ACC112 (cell line): ENCODE data around the gene C16orf95.

Experiments
- H2AFZ ChIP-seq: fragments of 200-600 bp; sonication (generic); one replicate; pipeline ENCODE4 v1.6.0; 2017; ENCODE audit warnings: antibody characterized with exemption, low read length; ENCODE audit not compliant: unreplicated experiment
- H3K27ac ChIP-seq: fragments of 200-600 bp; sonication (generic); 2 replicates; pipeline ENCODE4 v1.5.1; 2014; ENCODE audit warnings: low read depth, mild to moderate bottlenecking, antibody characterized with exemption, low read length, moderate library complexity
- H3K27me3 ChIP-seq: fragments of 200-600 bp; sonication (generic); 2 replicates; pipeline ENCODE4 v1.6.1; 2014; ENCODE audit warnings: mild to moderate bottlenecking, antibody characterized with exemption, low read length, moderate library complexity, mixed read lengths; ENCODE audit not compliant: insufficient read depth
- H3K36me3 ChIP-seq: fragments of 200-600 bp; sonication (generic); 2 replicates; pipeline ENCODE4 v1.6.1; 2016; ENCODE audit warnings: mild to moderate bottlenecking, antibody characterized with exemption, low read length, moderate library complexity, mixed read lengths; ENCODE audit not compliant: insufficient read depth
- H3K4me1 ChIP-seq: fragments of 200-600 bp; sonication (generic); one replicate; pipeline ENCODE4 v1.6.1; 2016; ENCODE audit warnings: low read length, mixed read lengths; ENCODE audit not compliant: insufficient read depth, unreplicated experiment, control insufficient read depth
- H3K4me3 ChIP-seq: fragments of 200-600 bp; sonication (generic); 2 replicates; pipeline ENCODE4 v1.5.1; 2014; ENCODE audit warnings: mild to moderate bottlenecking, low read depth, low read length
- H3K79me2 ChIP-seq: fragments of 200-600 bp; sonication (generic); one replicate; pipeline ENCODE4 v1.6.0; 2016; ENCODE audit warnings: low read length; ENCODE audit not compliant: control insufficient read depth, unreplicated experiment, insufficient read depth

Gene C16orf95

DNA sequence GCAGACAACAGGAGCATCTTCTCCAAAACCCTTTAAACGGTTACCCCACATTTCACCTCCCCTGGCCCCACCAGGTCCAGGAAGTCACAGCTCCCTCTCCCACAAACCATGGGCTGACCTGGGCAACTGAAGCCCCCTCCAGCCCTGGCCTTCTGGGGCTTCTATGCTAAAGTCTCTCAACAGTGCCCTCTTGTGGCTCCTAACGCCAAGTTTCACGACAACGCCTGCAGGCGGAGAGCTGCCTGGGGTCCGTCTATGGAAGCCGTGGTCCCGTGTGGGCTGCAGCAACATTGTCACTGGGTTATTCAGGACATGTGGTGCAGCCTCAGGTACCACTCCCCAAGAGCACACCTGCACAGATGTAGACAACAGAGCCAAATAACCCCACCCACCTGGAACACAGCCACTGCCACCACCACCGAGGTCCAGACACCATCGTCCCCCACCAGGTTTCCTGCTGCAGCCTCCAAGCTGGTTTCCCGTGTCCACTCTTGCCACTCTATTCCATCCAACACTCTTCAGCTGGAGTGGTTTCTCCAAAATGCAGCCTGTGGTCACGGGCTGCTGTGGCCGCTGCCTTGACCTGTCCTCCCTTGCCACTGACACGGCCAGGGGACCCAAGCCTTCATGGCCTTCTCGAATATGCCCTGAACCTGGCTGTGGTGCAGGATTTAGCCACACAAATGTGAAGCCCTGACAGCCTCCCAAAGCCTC is 19.1 kb downstream of the C16orf95 start:
- H3K36me3 ChIP-seq: no peaks in the 10 kb centered on the region
- no peak overlapping the region for H2AFZ ChIP-seq
- H3K27ac ChIP-seq: no peak overlapping the region
- no peak overlapping the region for H3K4me3 ChIP-seq
- no peaks in the 10 kb centered on the region for H3K4me1 ChIP-seq
- H3K27me3 ChIP-seq: no peaks in the 10 kb centered on the region
- H3K79me2 ChIP-seq: no peaks in the 10 kb centered on the region

DNA sequence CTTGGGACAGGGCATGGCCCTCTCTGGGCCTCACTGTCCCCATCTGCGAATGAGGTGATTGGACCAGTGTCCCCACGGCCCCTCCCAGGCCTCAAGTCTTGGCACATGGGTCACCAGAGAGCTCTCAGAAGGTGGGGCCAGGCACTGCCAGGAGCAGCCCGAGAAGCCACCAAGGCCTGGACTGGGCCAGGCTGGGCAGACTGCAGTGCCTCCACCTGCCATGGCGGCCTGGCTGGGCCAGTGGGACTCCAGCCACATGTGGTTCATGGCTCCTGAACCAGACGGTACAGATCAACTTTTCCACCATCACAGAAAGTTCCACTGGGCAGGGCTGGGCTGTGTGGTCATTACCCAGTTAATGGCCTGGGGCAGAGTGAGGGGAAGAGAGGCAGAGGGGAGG is 19.8 kb downstream of the C16orf95 start:
- no peak overlapping the region for H3K4me3 ChIP-seq
- no peaks in the 10 kb centered on the region for H3K4me1 ChIP-seq
- H3K36me3 ChIP-seq: no peaks in the 10 kb centered on the region
- H3K27ac ChIP-seq: no peak overlapping the region
- H3K79me2 ChIP-seq: no peaks in the 10 kb centered on the region
- H3K27me3 ChIP-seq: no peaks in the 10 kb centered on the region
- no peak overlapping the region for H2AFZ ChIP-seq

- H3K36me3 ChIP-seq: no peaks in the 10 kb centered on the region
- H2AFZ ChIP-seq: no peak overlapping the region
- H3K79me2 ChIP-seq: no peaks in the 10 kb centered on the region
- no peaks in the 10 kb centered on the region for H3K27me3 ChIP-seq
- H3K4me1 ChIP-seq: no peaks in the 10 kb centered on the region
- H3K4me3 ChIP-seq: no peak overlapping the region
- no peak overlapping the region for H3K27ac ChIP-seq
Measured at GRCh38 chr16:87295661-87296531, 21.3 kb downstream of the C16orf95 start.

GRCh38 chr16:87295259-87295658 is 21.9 kb downstream of the C16orf95 start:
- H2AFZ ChIP-seq: no peak overlapping the region
- H3K27me3 ChIP-seq: no peaks in the 10 kb centered on the region
- no peaks in the 10 kb centered on the region for H3K36me3 ChIP-seq
- H3K4me1 ChIP-seq: no peaks in the 10 kb centered on the region
- no peak overlapping the region for H3K27ac ChIP-seq
- no peak overlapping the region for H3K4me3 ChIP-seq
- H3K79me2 ChIP-seq: no peaks in the 10 kb centered on the region

GRCh38 chr16:87293990-87294389 is 23.2 kb downstream of the C16orf95 start:
- Histone ChIP-seq H3K79me2 (no peaks in the 10 kb centered on the region), H3K36me3 (no peaks in the 10 kb centered on the region), H3K4me3 (no peak overlapping the region), H2AFZ (no peak overlapping the region), H3K4me1 (no peaks in the 10 kb centered on the region), H3K27me3 (no peaks in the 10 kb centered on the region), H3K27ac (no peak overlapping the region)

DNA sequence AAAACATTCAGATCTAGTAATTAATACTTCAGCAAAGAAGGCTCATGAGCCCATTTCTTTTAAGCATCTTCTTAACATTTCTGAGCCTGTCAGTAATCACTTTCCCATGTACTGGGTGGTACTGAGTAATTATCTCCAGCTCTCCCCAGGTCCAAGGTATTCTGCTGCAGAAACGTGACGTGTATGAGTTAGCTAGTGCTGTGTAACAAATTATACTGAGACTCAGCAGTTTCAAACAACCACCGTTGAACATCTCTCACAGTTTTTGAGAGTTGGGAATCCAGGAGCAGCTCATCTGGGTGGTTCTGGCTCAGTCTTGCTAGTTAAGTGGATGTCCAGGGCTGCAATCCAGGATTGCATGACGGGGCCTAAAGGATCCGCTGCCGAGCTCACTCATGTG is 25.2 kb downstream of the C16orf95 start:
- no peaks in the 10 kb centered on the region for H3K36me3 ChIP-seq
- H3K4me1 ChIP-seq: no peaks in the 10 kb centered on the region
- H2AFZ ChIP-seq: no peak overlapping the region
- no peak overlapping the region for H3K27ac ChIP-seq
- no peaks in the 10 kb centered on the region for H3K27me3 ChIP-seq
- no peaks in the 10 kb centered on the region for H3K79me2 ChIP-seq
- no peak overlapping the region for H3K4me3 ChIP-seq

DNA sequence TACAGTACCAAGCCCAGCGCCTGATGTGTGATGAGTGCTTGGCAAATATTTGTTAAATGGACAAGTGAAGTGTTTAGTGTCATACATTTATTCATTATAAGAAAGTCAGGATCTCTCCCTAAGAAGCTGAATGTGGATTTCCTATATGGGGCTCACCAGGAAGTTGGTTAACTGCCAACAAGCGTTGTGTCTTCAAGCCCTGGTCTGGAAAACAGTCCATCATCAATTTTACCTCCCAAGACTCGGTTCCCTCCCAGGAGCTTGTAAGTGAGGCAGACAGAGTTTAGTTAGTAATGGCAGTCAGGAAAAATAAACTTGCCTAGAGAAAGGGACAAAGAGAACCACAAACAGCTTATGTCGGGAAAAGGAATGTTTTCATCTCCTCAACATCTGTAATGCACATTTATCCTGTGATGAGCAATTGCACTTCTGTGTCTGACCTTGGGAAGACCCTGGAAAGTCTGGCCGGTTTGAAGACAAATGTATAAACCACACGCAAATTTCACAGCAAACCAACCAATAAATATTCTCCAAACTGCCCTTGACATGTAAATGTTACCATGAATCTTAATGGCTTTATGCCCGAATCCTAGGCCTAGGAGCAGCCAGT is 28.3 kb downstream of the C16orf95 start:
- no peaks in the 10 kb centered on the region for H3K36me3 ChIP-seq
- no peak overlapping the region for H3K27ac ChIP-seq
- H3K4me1 ChIP-seq: no peaks in the 10 kb centered on the region
- no peak overlapping the region for H3K4me3 ChIP-seq
- H2AFZ ChIP-seq: no peak overlapping the region
- no peaks in the 10 kb centered on the region for H3K27me3 ChIP-seq
- no peaks in the 10 kb centered on the region for H3K79me2 ChIP-seq

GRCh38 chr16:87286839-87287626 is 30.2 kb downstream of the C16orf95 start:
- H3K27me3 ChIP-seq: no peaks in the 10 kb centered on the region
- no peak overlapping the region for H3K27ac ChIP-seq
- no peaks in the 10 kb centered on the region for H3K36me3 ChIP-seq
- no peaks in the 10 kb centered on the region for H3K79me2 ChIP-seq
- no peak overlapping the region for H2AFZ ChIP-seq
- H3K4me1 ChIP-seq: no peaks in the 10 kb centered on the region
- no peak overlapping the region for H3K4me3 ChIP-seq

DNA sequence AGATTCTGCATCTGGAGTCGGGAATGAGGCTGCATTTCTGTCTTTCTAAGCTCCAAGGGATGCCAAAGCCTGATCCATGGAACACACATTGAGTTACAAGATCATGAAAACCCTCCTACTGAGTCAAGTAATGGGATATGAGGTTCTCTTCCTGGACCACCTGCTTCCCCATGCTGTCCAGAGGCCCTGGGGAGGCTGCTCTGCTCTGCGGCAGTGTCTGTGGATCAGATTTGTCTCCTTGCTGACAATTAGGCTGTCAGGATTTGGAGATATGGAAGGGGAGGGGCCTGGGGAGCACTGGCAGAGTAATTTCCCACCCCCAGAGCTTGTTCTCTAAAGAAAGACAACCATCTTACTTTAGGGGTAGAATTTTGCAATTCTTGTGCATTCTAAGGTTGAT is 33.0 kb downstream of the C16orf95 start:
- Histone ChIP-seq H2AFZ (no peak overlapping the region), H3K4me1 (no peaks in the 10 kb centered on the region), H3K36me3 (no peaks in the 10 kb centered on the region), H3K27ac (no peak overlapping the region), H3K79me2 (no peaks in the 10 kb centered on the region), H3K27me3 (no peaks in the 10 kb centered on the region), H3K4me3 (no peak overlapping the region)

- Histone ChIP-seq H3K36me3 (no peaks in the 10 kb centered on the region), H3K27ac (no peak overlapping the region), H3K4me1 (no peaks in the 10 kb centered on the region), H3K79me2 (no peaks in the 10 kb centered on the region), H3K4me3 (no peak overlapping the region), H2AFZ (no peak overlapping the region), H3K27me3 (no peaks in the 10 kb centered on the region)
Measured at GRCh38 chr16:87279094-87279658, 38.0 kb downstream of the C16orf95 start.
